Keratinocyte (primary cell): Measurements from ENCODE around the gene SDHC.

Experiments used
- CTCF ChIP-seq, 3 experiments: IDR thresholded peaks in 1 of 3; conservative IDR thresholded peaks in 1 of 3; optimal IDR thresholded peaks in 1 of 3; 2 replicates in 2 of 3; 3 replicates in 1 of 3; pipeline versions ENCODE3 to v1.5.1; 2011; ENCODE audit warnings: low read length in 3 of 3, mild to moderate bottlenecking in 3 of 3, moderate library complexity in 2 of 3, control low read depth in 1 of 3, inconsistent platforms in 1 of 3; ENCODE audit not compliant: insufficient read depth in 2 of 3; ENCODE audit errors: extremely low read depth in 1 of 3
- EZH2 ChIP-seq: IDR thresholded peaks from one replicate; pipeline ENCODE4 v1.6.1; 2012; ENCODE audit warnings: inconsistent platforms, mild to moderate bottlenecking, low read length, moderate library complexity

GRCh38 chr1:161324020-161324419 lies 9.8 kb downstream of the SDHC start:
- TF ChIP-seq EZH2 (no peak), CTCF (optimal IDR thresholded peaks at IDR 0.05 in 1 of 3, IDR thresholded peaks at IDR 0.05 in 1 of 3, conservative IDR thresholded peaks at IDR 0.05 in 1 of 3; ENCODE audit: extremely low read depth in 1 of 3, insufficient read depth in 2 of 3, low read length in 3 of 3) (no peak)
